ENCODE data around the gene MFAP2.

DNA sequence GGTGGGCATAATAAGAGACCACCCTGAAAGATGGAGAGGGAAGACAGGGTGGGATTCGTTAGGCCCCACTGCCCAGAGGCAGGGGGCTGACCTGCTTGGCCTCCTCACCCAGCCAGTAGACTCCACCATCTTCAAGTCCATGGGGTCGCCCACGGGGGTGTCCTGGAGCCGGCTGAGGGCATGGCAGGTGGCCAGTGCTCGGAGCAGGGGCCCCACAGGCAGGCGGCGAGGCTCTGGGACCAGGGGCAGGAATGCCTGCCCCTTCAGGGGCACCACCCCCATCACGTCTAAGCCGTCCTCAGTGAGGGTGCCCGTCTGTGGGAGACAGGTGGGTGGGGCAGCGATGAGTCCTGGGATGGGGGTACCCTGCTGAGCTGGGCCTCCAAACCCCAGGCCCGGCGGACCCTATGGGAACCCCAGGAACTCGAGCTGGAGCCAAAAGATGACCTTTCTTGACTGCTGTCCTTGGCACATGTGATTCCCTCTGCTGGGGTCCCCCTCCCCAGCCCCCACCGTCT is 13.2 kb upstream of the MFAP2 start:
- TF ChIP-seq, protein P1, sequence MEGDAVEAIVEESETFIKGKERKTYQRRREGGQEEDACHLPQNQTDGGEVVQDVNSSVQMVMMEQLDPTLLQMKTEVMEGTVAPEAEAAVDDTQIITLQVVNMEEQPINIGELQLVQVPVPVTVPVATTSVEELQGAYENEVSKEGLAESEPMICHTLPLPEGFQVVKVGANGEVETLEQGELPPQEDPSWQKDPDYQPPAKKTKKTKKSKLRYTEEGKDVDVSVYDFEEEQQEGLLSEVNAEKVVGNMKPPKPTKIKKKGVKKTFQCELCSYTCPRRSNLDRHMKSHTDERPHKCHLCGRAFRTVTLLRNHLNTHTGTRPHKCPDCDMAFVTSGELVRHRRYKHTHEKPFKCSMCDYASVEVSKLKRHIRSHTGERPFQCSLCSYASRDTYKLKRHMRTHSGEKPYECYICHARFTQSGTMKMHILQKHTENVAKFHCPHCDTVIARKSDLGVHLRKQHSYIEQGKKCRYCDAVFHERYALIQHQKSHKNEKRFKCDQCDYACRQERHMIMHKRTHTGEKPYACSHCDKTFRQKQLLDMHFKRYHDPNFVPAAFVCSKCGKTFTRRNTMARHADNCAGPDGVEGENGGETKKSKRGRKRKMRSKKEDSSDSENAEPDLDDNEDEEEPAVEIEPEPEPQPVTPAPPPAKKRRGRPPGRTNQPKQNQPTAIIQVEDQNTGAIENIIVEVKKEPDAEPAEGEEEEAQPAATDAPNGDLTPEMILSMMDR (conservative IDR thresholded peaks at IDR 0.05; ENCODE audit: low read depth in 2 of 2): no peak
- TF ChIP-seq JUNB (IDR thresholded peaks at IDR 0.05; ENCODE audit: unreplicated experiment): no peak
- no peak for TF ChIP-seq ZNF114 (CRISPR knock-in tag; IDR thresholded peaks at IDR 0.05)
- TF ChIP-seq, protein P2, sequence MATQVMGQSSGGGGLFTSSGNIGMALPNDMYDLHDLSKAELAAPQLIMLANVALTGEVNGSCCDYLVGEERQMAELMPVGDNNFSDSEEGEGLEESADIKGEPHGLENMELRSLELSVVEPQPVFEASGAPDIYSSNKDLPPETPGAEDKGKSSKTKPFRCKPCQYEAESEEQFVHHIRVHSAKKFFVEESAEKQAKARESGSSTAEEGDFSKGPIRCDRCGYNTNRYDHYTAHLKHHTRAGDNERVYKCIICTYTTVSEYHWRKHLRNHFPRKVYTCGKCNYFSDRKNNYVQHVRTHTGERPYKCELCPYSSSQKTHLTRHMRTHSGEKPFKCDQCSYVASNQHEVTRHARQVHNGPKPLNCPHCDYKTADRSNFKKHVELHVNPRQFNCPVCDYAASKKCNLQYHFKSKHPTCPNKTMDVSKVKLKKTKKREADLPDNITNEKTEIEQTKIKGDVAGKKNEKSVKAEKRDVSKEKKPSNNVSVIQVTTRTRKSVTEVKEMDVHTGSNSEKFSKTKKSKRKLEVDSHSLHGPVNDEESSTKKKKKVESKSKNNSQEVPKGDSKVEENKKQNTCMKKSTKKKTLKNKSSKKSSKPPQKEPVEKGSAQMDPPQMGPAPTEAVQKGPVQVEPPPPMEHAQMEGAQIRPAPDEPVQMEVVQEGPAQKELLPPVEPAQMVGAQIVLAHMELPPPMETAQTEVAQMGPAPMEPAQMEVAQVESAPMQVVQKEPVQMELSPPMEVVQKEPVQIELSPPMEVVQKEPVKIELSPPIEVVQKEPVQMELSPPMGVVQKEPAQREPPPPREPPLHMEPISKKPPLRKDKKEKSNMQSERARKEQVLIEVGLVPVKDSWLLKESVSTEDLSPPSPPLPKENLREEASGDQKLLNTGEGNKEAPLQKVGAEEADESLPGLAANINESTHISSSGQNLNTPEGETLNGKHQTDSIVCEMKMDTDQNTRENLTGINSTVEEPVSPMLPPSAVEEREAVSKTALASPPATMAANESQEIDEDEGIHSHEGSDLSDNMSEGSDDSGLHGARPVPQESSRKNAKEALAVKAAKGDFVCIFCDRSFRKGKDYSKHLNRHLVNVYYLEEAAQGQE (IDR thresholded peaks at IDR 0.05; ENCODE audit: unreplicated experiment): no peak
- no peak for TF ChIP-seq CREB1 (CRISPR knock-in tag; IDR thresholded peaks at IDR 0.05; ENCODE audit: low read depth)
- TF ChIP-seq EZH2 (IDR thresholded peaks at IDR 0.05; ENCODE audit: low read depth, unreplicated experiment): no peak
- no peak for TF ChIP-seq EZH2phosphoT487 (IDR thresholded peaks at IDR 0.05; ENCODE audit: unreplicated experiment)
- no peak for TF ChIP-seq NANOG (IDR thresholded peaks at IDR 0.05; ENCODE audit: borderline replicate concordance)
- no peak for TF ChIP-seq POLR2AphosphoS5 (IDR thresholded peaks at IDR 0.05; ENCODE audit: low read depth)
- TF ChIP-seq STAT1 (IDR thresholded peaks at IDR 0.05; ENCODE audit: unreplicated experiment): no peak
- TF ChIP-seq ZNF331 (CRISPR knock-in tag; IDR thresholded peaks at IDR 0.05; ENCODE audit: low read depth): no peak
